ENCODE results near the gene STT3B.

Gene STT3B

GRCh38 chr3:31614162-31614921 lies 81.6 kb downstream of the STT3B start:
- Histone ChIP-seq H3K4me2 (ENCODE audit: low read length, poor library complexity, severe bottlenecking) (no peak overlapping the region), H3K18ac (ENCODE audit: low read depth in 1 of 2, low read length in 2 of 2) (no peak overlapping the region), H2BK15ac (ENCODE audit: low read depth, poor library complexity, severe bottlenecking) (no peak overlapping the region), H2BK5ac (ENCODE audit: low read depth, low read length, poor library complexity, severe bottlenecking) (no peak overlapping the region), H3K9me3 (ENCODE audit: control insufficient read depth, low read length) (no peaks in the 10 kb centered on the region), H2BK12ac (ENCODE audit: low read length in 2 of 2) (no peak overlapping the region), H3K4ac (ENCODE audit: low read depth in 1 of 2, low read length in 2 of 2) (no peak overlapping the region), H4K91ac (ENCODE audit: low read length) (no peak overlapping the region), H2BK120ac (ENCODE audit: low read depth, low read length) (no peak overlapping the region), H3K4me1 (ENCODE audit: control insufficient read depth, insufficient read depth, low read depth, low read length) (no peaks in the 10 kb centered on the region), H4K8ac (ENCODE audit: low read length) (no peak overlapping the region), H3K79me1 (replicated peaks; ENCODE audit: low read length, poor library complexity, severe bottlenecking) (peaks cover 2% of the 10 kb centered on the region), H2AFZ (ENCODE audit: low read depth, low read length) (no peak overlapping the region), H3K27me3 (ENCODE audit: control insufficient read depth in 1 of 2, insufficient read depth in 1 of 2, low read length in 2 of 2) (no peaks in the 10 kb centered on the region), H3K14ac (ENCODE audit: low read length in 2 of 2) (no peak overlapping the region), H3K27ac (ENCODE audit: low read length, poor library complexity, severe bottlenecking) (no peak overlapping the region), H3K4me3 (ENCODE audit: insufficient read depth in 1 of 2, low read depth in 1 of 2, low read length in 2 of 2) (no peak overlapping the region), H2AK5ac (ENCODE audit: low read length, severe bottlenecking) (no peak overlapping the region), H3K9ac (ENCODE audit: low read length) (no peak overlapping the region), H3K23ac (ENCODE audit: low read length in 2 of 2) (no peak overlapping the region), H3K36me3 (ENCODE audit: control insufficient read depth in 1 of 2, insufficient read depth in 2 of 2, low read depth in 1 of 2, low read length in 2 of 2) (peaks cover 0 to 32% of the 10 kb centered on the region in 2 experiments)
- WGBS: 0% methylated on average over 1 of the region's 5 CpGs
- DNase-seq: no peak

GRCh38 chr3:31615071-31615875 lies 82.5 kb downstream of the STT3B start:
- H2BK5ac ChIP-seq (ENCODE audit: low read depth, low read length, poor library complexity, severe bottlenecking): no peak overlapping the region
- H4K8ac ChIP-seq (ENCODE audit: low read length): no peak overlapping the region
- H3K27ac ChIP-seq (ENCODE audit: low read length, poor library complexity, severe bottlenecking): no peak overlapping the region
- no peak overlapping the region for H2BK120ac ChIP-seq (ENCODE audit: low read depth, low read length)
- H3K4me3 ChIP-seq (ENCODE audit: insufficient read depth in 1 of 2, low read depth in 1 of 2, low read length in 2 of 2): no peak overlapping the region
- no peak overlapping the region for H2BK12ac ChIP-seq (ENCODE audit: low read length in 2 of 2)
- H3K27me3 ChIP-seq (ENCODE audit: control insufficient read depth in 1 of 2, insufficient read depth in 1 of 2, low read length in 2 of 2): no peaks in the 10 kb centered on the region
- H3K23ac ChIP-seq (ENCODE audit: low read length in 2 of 2): no peak overlapping the region
- no peak overlapping the region for H3K9ac ChIP-seq (ENCODE audit: low read length)
- H2AFZ ChIP-seq (ENCODE audit: low read depth, low read length): no peak overlapping the region
- H3K36me3 ChIP-seq (ENCODE audit: control insufficient read depth in 1 of 2, insufficient read depth in 2 of 2, low read depth in 1 of 2, low read length in 2 of 2): peaks cover 0 to 40% of the 10 kb centered on the region in 2 experiments
- H3K18ac ChIP-seq (ENCODE audit: low read depth in 1 of 2, low read length in 2 of 2): no peak overlapping the region
- no peaks in the 10 kb centered on the region for H3K4me1 ChIP-seq (ENCODE audit: control insufficient read depth, insufficient read depth, low read depth, low read length)
- WGBS: 100% methylated on average over 1 of the region's 4 CpGs
- no peak overlapping the region for H3K14ac ChIP-seq (ENCODE audit: low read length in 2 of 2)
- no peak overlapping the region for H3K4ac ChIP-seq (ENCODE audit: low read depth in 1 of 2, low read length in 2 of 2)
- H3K4me2 ChIP-seq (ENCODE audit: low read length, poor library complexity, severe bottlenecking): no peak overlapping the region
- peaks cover 2% of the 10 kb centered on the region for H3K79me1 ChIP-seq (replicated peaks; ENCODE audit: low read length, poor library complexity, severe bottlenecking)
- H2BK15ac ChIP-seq (ENCODE audit: low read depth, poor library complexity, severe bottlenecking): no peak overlapping the region
- no peak overlapping the region for H4K91ac ChIP-seq (ENCODE audit: low read length)
- no peak overlapping the region for H2AK5ac ChIP-seq (ENCODE audit: low read length, severe bottlenecking)
- H3K9me3 ChIP-seq (ENCODE audit: control insufficient read depth, low read length): no peaks in the 10 kb centered on the region
- DNase-seq: no peak

GRCh38 chr3:31616711-31617110 lies 84.0 kb downstream of the STT3B start:
- Histone ChIP-seq H3K4ac (ENCODE audit: low read depth in 1 of 2, low read length in 2 of 2) (no peak overlapping the region), H4K91ac (ENCODE audit: low read length) (no peak overlapping the region), H4K8ac (ENCODE audit: low read length) (no peak overlapping the region), H3K18ac (ENCODE audit: low read depth in 1 of 2, low read length in 2 of 2) (no peak overlapping the region), H2BK5ac (ENCODE audit: low read depth, low read length, poor library complexity, severe bottlenecking) (no peak overlapping the region), H3K79me1 (replicated peaks; ENCODE audit: low read length, poor library complexity, severe bottlenecking) (peaks cover 2% of the 10 kb centered on the region), H3K4me1 (ENCODE audit: control insufficient read depth, insufficient read depth, low read depth, low read length) (no peaks in the 10 kb centered on the region), H3K27me3 (ENCODE audit: control insufficient read depth in 1 of 2, insufficient read depth in 1 of 2, low read length in 2 of 2) (no peaks in the 10 kb centered on the region), H2BK120ac (ENCODE audit: low read depth, low read length) (no peak overlapping the region), H3K4me3 (ENCODE audit: insufficient read depth in 1 of 2, low read depth in 1 of 2, low read length in 2 of 2) (no peak overlapping the region), H2BK15ac (ENCODE audit: low read depth, poor library complexity, severe bottlenecking) (no peak overlapping the region), H3K9ac (ENCODE audit: low read length) (no peak overlapping the region), H3K36me3 (ENCODE audit: control insufficient read depth in 1 of 2, insufficient read depth in 2 of 2, low read depth in 1 of 2, low read length in 2 of 2) (peaks cover 0 to 54% of the 10 kb centered on the region in 2 experiments), H2AK5ac (ENCODE audit: low read length, severe bottlenecking) (no peak overlapping the region), H3K14ac (ENCODE audit: low read length in 2 of 2) (no peak overlapping the region), H2BK12ac (ENCODE audit: low read length in 2 of 2) (no peak overlapping the region), H2AFZ (ENCODE audit: low read depth, low read length) (no peak overlapping the region), H3K27ac (ENCODE audit: low read length, poor library complexity, severe bottlenecking) (no peak overlapping the region), H3K4me2 (ENCODE audit: low read length, poor library complexity, severe bottlenecking) (no peak overlapping the region), H3K23ac (ENCODE audit: low read length in 2 of 2) (no peak overlapping the region), H3K9me3 (ENCODE audit: control insufficient read depth, low read length) (no peaks in the 10 kb centered on the region)
- 100% methylated on average over 1 of the region's 2 CpGs for WGBS
- DNase-seq: no peak

GRCh38 chr3:31620656-31621055 lies 87.9 kb downstream of the STT3B start:
- DNase-seq: no peak
- no peak overlapping the region for H3K23ac ChIP-seq (ENCODE audit: low read length in 2 of 2)
- H3K4ac ChIP-seq (ENCODE audit: low read depth in 1 of 2, low read length in 2 of 2): no peak overlapping the region
- no peak overlapping the region for H3K27ac ChIP-seq (ENCODE audit: low read length, poor library complexity, severe bottlenecking)
- no peak overlapping the region for H2BK120ac ChIP-seq (ENCODE audit: low read depth, low read length)
- H4K8ac ChIP-seq (ENCODE audit: low read length): no peak overlapping the region
- H2BK5ac ChIP-seq (ENCODE audit: low read depth, low read length, poor library complexity, severe bottlenecking): no peak overlapping the region
- no peaks in the 10 kb centered on the region for H3K4me1 ChIP-seq (ENCODE audit: control insufficient read depth, insufficient read depth, low read depth, low read length)
- H2BK15ac ChIP-seq (ENCODE audit: low read depth, poor library complexity, severe bottlenecking): no peak overlapping the region
- peaks cover 0 to 83% of the 10 kb centered on the region in 2 experiments for H3K36me3 ChIP-seq (ENCODE audit: control insufficient read depth in 1 of 2, insufficient read depth in 2 of 2, low read depth in 1 of 2, low read length in 2 of 2)
- no peak overlapping the region for H3K18ac ChIP-seq (ENCODE audit: low read depth in 1 of 2, low read length in 2 of 2)
- no peak overlapping the region for H2AFZ ChIP-seq (ENCODE audit: low read depth, low read length)
- no peaks in the 10 kb centered on the region for H3K27me3 ChIP-seq (ENCODE audit: control insufficient read depth in 1 of 2, insufficient read depth in 1 of 2, low read length in 2 of 2)
- no peak overlapping the region for H3K4me2 ChIP-seq (ENCODE audit: low read length, poor library complexity, severe bottlenecking)
- no peak overlapping the region for H3K9ac ChIP-seq (ENCODE audit: low read length)
- no peak overlapping the region for H3K4me3 ChIP-seq (ENCODE audit: insufficient read depth in 1 of 2, low read depth in 1 of 2, low read length in 2 of 2)
- H2AK5ac ChIP-seq (ENCODE audit: low read length, severe bottlenecking): no peak overlapping the region
- no peaks in the 10 kb centered on the region for H3K9me3 ChIP-seq (ENCODE audit: control insufficient read depth, low read length)
- no peak overlapping the region for H2BK12ac ChIP-seq (ENCODE audit: low read length in 2 of 2)
- 100% methylated on average over 1 of the region's 1 CpG for WGBS
- no peak overlapping the region for H4K91ac ChIP-seq (ENCODE audit: low read length)
- H3K14ac ChIP-seq (ENCODE audit: low read length in 2 of 2): no peak overlapping the region
- peaks cover 4% of the 10 kb centered on the region for H3K79me1 ChIP-seq (replicated peaks; ENCODE audit: low read length, poor library complexity, severe bottlenecking)

All from mesenchymal stem cell (in vitro differentiated cells and primary cell).